Suprapubic skin (tissue), 4 donors: ENCODE measurements around the gene LRRC55. TPM values are rescaled to one million over a fixed set of nuclear protein-coding genes. Genes with fewer than 3 reads are reported as not detected.
"Not testable (repeated sequence)": the region's sequence is repeated elsewhere in the genome, so short reads cannot be mapped to it uniquely, and the experiment has no call there.

Experiments
- DNase-seq, 2 donors: peaks; one replicate each; pipeline ENCODE4 v3.0.0-alpha.2; 2019; ENCODE audit warnings: low spot score in 2 of 2
- H3K27ac ChIP-seq: fragments of 200-600 bp; sonication (generic); one replicate; pipeline ENCODE4 v1.5.1; 2019
- H3K27me3 ChIP-seq: fragments of 200-600 bp; sonication (generic); one replicate; pipeline ENCODE4 v1.5.1; 2019
- H3K36me3 ChIP-seq: fragments of 200-600 bp; sonication (generic); one replicate; pipeline ENCODE4 v1.5.1; 2019
- H3K4me1 ChIP-seq: fragments of 200-600 bp; sonication (generic); one replicate; pipeline ENCODE4 v1.5.1; 2019
- H3K4me3 ChIP-seq: fragments of 200-600 bp; sonication (generic); one replicate; pipeline ENCODE4 v1.5.1; 2019; ENCODE audit warnings: mild to moderate bottlenecking
- H3K9me3 ChIP-seq: fragments of 200-600 bp; sonication (generic); one replicate; pipeline ENCODE4 v1.5.1; 2019
- EP300 ChIP-seq: sonication (generic); formaldehyde crosslinking; IDR thresholded peaks from one replicate; pipeline ENCODE4 v1.6.1; 2017; ENCODE audit warnings: antibody characterized with exemption
- POLR2A ChIP-seq, 2 donors: fragments of 450-650 bp; IDR thresholded peaks; one replicate each; pipeline ENCODE4 v1.6.1; 2017; ENCODE audit warnings: antibody characterized with exemption in 2 of 2, mild to moderate bottlenecking in 2 of 2, moderate library complexity in 2 of 2
- POLR2AphosphoS5 ChIP-seq, 3 donors: sonication (generic); formaldehyde crosslinking; IDR thresholded peaks; one replicate each; pipeline ENCODE4 v1.6.1; 2017; ENCODE audit warnings: antibody characterized with exemption in 3 of 3
- whole genome bisulfite sequencing: methylation state at CpG from one replicate; pipeline ENCODE4 v1.1.5; 2018; 5-methylcytosine and 5-hydroxymethylcytosine counted together
- total RNA-seq, 4 donors: library from RNA; depleted of rRNA; stranded (reverse); fragments of >200 nt; gene quantifications; one replicate each; pipeline ENCODE4 v1.1.0, GENCODE V29; 2016
- TF ChIP-seq, protein P1 (sequence below), 2 donors: fragments of 200-600 bp in 1 of 2; fragments of 450-650 bp in 1 of 2; sonication (generic) in 1 of 2; IDR thresholded peaks; one replicate each; pipeline ENCODE4 v1.5.1; 2016 to 2019; ENCODE audit warnings: antibody characterized with exemption in 2 of 2, mild to moderate bottlenecking in 1 of 2, moderate library complexity in 1 of 2

The LRRC55 gene
- total RNA-seq, 4 donors from 2014 or later, result 0.08 to 0.24 (median 0.17) TPM; not detected in 1

DNA sequence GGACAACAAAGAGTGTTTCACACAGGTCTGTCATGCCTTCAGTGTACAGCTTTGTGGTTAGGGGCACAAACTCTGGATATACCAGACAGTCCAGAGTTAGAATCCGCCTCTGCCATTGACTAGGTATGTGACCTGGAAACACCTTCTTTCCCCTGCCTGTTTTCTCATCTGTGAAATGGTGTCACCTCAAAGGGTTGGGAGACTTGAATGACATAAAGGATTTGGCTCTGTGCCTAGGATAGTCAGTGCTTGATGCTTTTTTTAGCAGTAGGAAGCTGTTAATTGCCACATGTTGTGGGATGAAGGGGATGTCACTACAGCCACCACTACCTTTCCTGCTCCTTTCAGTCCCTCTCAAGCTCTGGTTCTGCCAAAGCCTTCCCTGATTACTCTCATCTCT is 17.4 kb upstream of the LRRC55 start:
- H3K36me3 ChIP-seq, result no peaks in the 10 kb centered on the region
- no peaks in the 10 kb centered on the region for H3K9me3 ChIP-seq
- WGBS, result 71% methylated on average over 1 of the region's 1 CpG
- H3K4me3 ChIP-seq, result no peak overlapping the region
- TF ChIP-seq EP300 (no peak), POLR2A (IDR thresholded peaks at IDR 0.05) (no peak), POLR2AphosphoS5 (IDR thresholded peaks at IDR 0.05) (no peak)
- TF ChIP-seq, protein P1, sequence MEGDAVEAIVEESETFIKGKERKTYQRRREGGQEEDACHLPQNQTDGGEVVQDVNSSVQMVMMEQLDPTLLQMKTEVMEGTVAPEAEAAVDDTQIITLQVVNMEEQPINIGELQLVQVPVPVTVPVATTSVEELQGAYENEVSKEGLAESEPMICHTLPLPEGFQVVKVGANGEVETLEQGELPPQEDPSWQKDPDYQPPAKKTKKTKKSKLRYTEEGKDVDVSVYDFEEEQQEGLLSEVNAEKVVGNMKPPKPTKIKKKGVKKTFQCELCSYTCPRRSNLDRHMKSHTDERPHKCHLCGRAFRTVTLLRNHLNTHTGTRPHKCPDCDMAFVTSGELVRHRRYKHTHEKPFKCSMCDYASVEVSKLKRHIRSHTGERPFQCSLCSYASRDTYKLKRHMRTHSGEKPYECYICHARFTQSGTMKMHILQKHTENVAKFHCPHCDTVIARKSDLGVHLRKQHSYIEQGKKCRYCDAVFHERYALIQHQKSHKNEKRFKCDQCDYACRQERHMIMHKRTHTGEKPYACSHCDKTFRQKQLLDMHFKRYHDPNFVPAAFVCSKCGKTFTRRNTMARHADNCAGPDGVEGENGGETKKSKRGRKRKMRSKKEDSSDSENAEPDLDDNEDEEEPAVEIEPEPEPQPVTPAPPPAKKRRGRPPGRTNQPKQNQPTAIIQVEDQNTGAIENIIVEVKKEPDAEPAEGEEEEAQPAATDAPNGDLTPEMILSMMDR (IDR thresholded peaks at IDR 0.05), result no peak
- no peak overlapping the region for H3K27ac ChIP-seq
- no peaks in the 10 kb centered on the region for H3K27me3 ChIP-seq
- peaks cover 7% of the 10 kb centered on the region for H3K4me1 ChIP-seq
- DNase-seq, result no peak

GRCh38 chr11:57167125-57167846 is 14.5 kb upstream of the LRRC55 start:
- 62% methylated on average over 2 of the region's 2 CpGs for WGBS
- Histone ChIP-seq H3K27ac (no peak overlapping the region), H3K4me1 (peaks cover 7% of the 10 kb centered on the region), H3K27me3 (no peaks in the 10 kb centered on the region), H3K36me3 (no peaks in the 10 kb centered on the region), H3K9me3 (no peaks in the 10 kb centered on the region), H3K4me3 (no peak overlapping the region)
- no peak for DNase-seq
- no peak for TF ChIP-seq POLR2A (IDR thresholded peaks at IDR 0.05)
- no peak for TF ChIP-seq POLR2AphosphoS5 (IDR thresholded peaks at IDR 0.05)
- TF ChIP-seq, protein P1 (IDR thresholded peaks at IDR 0.05), result no peak
- no peak for TF ChIP-seq EP300

DNA sequence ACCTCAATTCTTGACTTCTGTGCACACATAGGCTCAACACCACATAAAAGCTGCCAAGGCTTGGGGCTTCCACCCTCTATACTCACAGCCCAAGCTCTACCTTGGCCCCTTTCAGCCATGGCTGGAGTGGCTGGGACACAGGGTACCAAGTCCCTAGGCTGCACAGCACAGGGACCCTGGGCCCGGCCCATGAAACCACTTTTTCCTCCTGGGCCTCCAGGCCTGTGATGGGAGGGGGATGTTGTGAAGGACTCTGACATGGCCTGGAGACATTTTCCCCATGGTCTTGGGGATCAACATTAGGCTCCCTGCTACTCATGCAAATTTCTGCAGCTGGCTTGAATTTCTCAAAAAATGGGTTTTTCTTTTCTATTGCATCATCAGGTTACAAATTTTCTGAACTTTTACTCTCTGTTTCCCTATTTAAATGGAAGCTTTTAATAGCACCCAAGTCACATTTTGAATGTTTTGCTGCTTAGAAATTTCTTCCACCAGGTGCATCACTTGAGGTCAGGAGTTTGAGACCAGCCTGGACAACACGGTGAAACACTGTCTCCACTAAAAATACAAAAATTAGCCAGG is 11.9 kb upstream of the LRRC55 start:
- DNase-seq, result not testable (repeated sequence)

DNA sequence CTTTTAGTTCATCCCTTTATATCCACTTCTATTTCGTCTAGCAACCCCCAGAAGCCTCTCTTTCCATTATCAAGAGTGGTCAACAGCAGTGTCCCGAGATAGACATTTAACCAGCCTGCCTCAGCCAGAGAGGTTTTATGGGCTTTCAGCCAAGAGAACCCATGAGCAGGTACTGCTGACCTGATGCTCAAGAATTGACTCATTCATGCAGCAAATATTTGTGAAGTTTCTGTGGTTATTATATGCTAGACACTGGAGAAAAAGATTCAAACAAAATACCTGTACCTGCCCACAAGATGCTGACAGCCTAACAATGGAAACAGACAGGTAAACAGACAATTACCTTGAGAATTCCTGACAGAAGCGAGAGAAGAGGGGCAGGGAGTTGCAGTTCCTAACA is 9.7 kb upstream of the LRRC55 start:
- H3K4me1 ChIP-seq, result no peaks in the 10 kb centered on the region
- TF ChIP-seq POLR2A (IDR thresholded peaks at IDR 0.05), result no peak
- TF ChIP-seq EP300, result no peak
- TF ChIP-seq, protein P1 (IDR thresholded peaks at IDR 0.05), result no peak
- TF ChIP-seq POLR2AphosphoS5 (IDR thresholded peaks at IDR 0.05), result no peak
- no peaks in the 10 kb centered on the region for H3K27me3 ChIP-seq
- no peak for DNase-seq
- 84% methylated on average over 3 of the region's 3 CpGs for WGBS
- H3K4me3 ChIP-seq, result no peak overlapping the region
- H3K27ac ChIP-seq, result no peak overlapping the region
- no peaks in the 10 kb centered on the region for H3K36me3 ChIP-seq
- H3K9me3 ChIP-seq, result no peaks in the 10 kb centered on the region

More for the DNA sequence above, 11.9 kb upstream of the LRRC55 start:
- H3K36me3 ChIP-seq, H3K9me3 ChIP-seq, H3K27me3 ChIP-seq, H3K4me3 ChIP-seq, H3K27ac ChIP-seq, H3K4me1 ChIP-seq: not testable (repeated sequence)
- WGBS, result 77% methylated on average over 2 of the region's 2 CpGs

DNA sequence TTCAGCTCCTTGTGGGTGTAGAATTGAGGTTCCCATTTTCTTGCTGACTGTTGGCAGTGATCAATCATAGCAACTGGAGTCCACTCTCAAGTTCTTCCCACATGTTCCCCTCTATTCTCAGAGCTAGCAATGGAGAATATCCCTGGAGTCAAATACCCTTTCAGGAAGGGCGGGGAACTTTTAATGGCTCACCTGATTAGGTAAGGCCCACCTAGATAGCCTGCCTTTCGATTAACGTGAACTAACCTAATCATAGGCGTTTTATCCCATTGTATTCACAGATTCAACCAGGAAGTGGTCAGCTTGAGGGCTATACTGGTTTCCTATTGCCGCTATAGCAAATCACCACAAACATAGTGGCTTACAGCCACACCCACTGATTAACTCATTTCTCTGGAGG is 7.1 kb upstream of the LRRC55 start:
- 88% methylated on average over 5 of the region's 5 CpGs for WGBS
- no peak for DNase-seq
- H3K9me3 ChIP-seq, result no peaks in the 10 kb centered on the region
- H3K4me3 ChIP-seq, result no peak overlapping the region
- H3K27ac ChIP-seq, result no peak overlapping the region
- no peaks in the 10 kb centered on the region for H3K4me1 ChIP-seq
- peaks cover 4% of the 10 kb centered on the region for H3K27me3 ChIP-seq
- TF ChIP-seq POLR2A (IDR thresholded peaks at IDR 0.05) (no peak), EP300 (no peak), POLR2AphosphoS5 (IDR thresholded peaks at IDR 0.05) (no peak)
- TF ChIP-seq, protein P1 (IDR thresholded peaks at IDR 0.05), result no peak
- no peaks in the 10 kb centered on the region for H3K36me3 ChIP-seq
